ENCODE results near the gene SEMA4A. TPM values are rescaled to one million over a fixed set of nuclear protein-coding genes. Genes with fewer than 3 reads are reported as not detected.
A peak's percentile ranks its signal among the peaks of the same experiment; 100 is the strongest.

SEMA4A gene
- total and polyA plus RNA-seq, 9 of the 15 experiments (the other 6 are each of a cell fraction or from before 2014, with no cell fraction given), result 0.04 to 1.7 (median 0.45) TPM

GRCh38 chr1:156146020-156146768 lies 7.2 kb upstream of the SEMA4A start (continued):
- TF ChIP-seq DEAF1 (CRISPR knock-in tag; IDR thresholded peaks at IDR 0.05) (peak; percentile 72), ETV5 (CRISPR knock-in tag; IDR thresholded peaks at IDR 0.05; ENCODE audit: low read depth) (no peak), ATF1 (CRISPR knock-in tag; IDR thresholded peaks at IDR 0.05) (no peak), ATF1 (tag; IDR thresholded peaks at IDR 0.05) (0 out of 2 replicates have a peak, but pooled peaks have one; percentile 14), FOSL1 (tag; conservative IDR thresholded peaks at IDR 0.05) (no peak), TFAP4 (CRISPR knock-in tag; IDR thresholded peaks at IDR 0.05; ENCODE audit: borderline replicate concordance) (0 out of 2 replicates have a peak, but pooled peaks have one; percentile 20), PRDM10 (IDR thresholded peaks at IDR 0.05; ENCODE audit: partially characterized antibody) (peak; percentile 70), ZNF263 (CRISPR knock-in tag; IDR thresholded peaks at IDR 0.05; ENCODE audit: borderline replicate concordance) (no peak), SAP30 (IDR thresholded peaks at IDR 0.05; ENCODE audit: borderline replicate concordance, insufficient read depth, low read depth, low read length, poor library complexity, severe bottlenecking) (no peak), ZBTB33 (CRISPR knock-in tag; IDR thresholded peaks at IDR 0.05) (0 out of 2 replicates have a peak, but pooled peaks have one; percentile 13), SMC3 (conservative IDR thresholded peaks at IDR 0.05; ENCODE audit: insufficient read depth, low read depth, low read length) (peak; percentile 86), CC2D1A (IDR thresholded peaks at IDR 0.05) (peak; percentile 74; the same call in 1 of the 2 replicates)
